Activated T-cell treated with anti-CD3 and anti-CD28 coated beads for 1 hour (primary cell): Measurements from ENCODE around the gene TJAP1.
"Not testable (repeated sequence)": the region's sequence is repeated elsewhere in the genome, so short reads cannot be mapped to it uniquely, and the experiment has no call there.

Experiments used
- DNase-seq: peaks from one replicate; pipeline ENCODE4 v3.0.0-alpha.2; 2020; ENCODE audit warnings: low read depth

TJAP1 gene

GRCh38 chr6:43481591-43482236 lies 4.3 kb downstream of the TJAP1 start:
- no peak for DNase-seq

GRCh38 chr6:43488667-43489276 lies 11.4 kb downstream of the TJAP1 start:
- DNase-seq: no peak

GRCh38 chr6:43489277-43490072 lies 12.1 kb downstream of the TJAP1 start:
- no peak for DNase-seq

- DNase-seq: no peak
Observed at GRCh38 chr6:43490523-43490939, 13.2 kb downstream of the TJAP1 start.

DNA sequence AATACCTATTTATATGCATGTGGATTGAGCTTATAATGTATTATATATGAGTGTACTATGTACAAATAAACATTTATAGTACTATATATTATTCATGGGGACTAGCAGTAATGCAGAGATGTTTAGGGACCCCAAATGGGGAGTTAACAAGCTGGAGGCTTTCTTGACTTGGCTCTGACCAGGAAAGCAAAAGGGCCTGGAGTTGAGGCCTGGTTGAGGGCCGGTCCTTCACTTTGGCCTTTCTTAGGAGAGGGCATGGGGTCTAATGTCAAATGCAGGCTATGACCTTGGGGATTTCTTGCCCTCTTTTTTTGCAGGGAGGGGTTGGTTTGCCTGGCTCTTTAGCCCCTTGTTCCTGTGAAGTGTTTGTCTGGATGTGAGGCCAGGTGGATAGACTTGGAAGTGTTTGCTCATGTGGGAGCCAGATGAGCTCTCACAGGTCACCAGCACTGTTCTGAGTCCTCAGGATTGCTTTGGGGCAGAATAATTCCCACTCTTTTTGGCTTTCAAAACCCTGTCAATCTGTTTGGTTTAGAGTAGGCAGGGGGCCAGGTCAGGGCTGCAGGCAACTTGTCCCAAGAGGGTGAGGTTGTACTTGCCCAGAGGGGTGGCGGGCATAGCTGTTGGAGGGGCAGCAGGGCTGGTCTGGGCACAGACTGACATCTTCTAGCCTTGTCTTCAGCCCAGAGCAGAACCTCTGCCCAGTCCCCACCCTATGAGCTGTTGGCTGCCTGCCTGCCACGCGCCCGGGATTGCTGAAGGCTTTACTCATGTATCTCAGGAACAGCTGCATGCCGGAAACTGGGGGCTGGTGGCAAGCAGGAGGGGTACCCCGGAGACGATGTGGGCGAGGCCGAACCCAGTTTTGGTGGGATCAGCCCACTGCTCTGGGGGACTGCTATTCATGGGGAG lies 14.6 kb downstream of the TJAP1 start:
- no peak for DNase-seq

- DNase-seq: no peak
Observed at GRCh38 chr6:43492673-43493072, 15.3 kb downstream of the TJAP1 start.

- no peak for DNase-seq
Observed at GRCh38 chr6:43493230-43493629, 15.9 kb downstream of the TJAP1 start.

- DNase-seq: no peak
Observed at GRCh38 chr6:43493833-43494232, 16.5 kb downstream of the TJAP1 start.

DNA sequence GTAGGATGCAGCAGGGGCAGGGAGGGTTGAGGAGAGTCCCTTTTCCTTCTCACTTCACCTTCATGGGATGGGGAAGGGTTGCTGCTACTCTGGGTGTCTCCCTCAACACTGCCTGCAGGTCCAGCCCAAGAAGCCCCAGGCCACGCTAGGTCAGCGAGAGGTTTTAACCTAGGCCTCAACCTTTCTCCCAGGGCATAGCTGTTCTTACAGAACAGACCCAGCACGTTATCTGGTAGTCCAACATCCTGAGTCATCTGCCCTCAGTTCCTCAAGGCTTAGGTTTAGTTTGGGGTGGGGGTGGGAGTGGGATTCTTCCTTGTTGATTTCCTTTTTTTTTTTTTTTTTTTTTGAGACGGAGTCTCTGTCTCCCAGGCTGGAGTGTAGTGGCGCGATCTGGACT lies 17.0 kb downstream of the TJAP1 start:
- DNase-seq: no peak

DNA sequence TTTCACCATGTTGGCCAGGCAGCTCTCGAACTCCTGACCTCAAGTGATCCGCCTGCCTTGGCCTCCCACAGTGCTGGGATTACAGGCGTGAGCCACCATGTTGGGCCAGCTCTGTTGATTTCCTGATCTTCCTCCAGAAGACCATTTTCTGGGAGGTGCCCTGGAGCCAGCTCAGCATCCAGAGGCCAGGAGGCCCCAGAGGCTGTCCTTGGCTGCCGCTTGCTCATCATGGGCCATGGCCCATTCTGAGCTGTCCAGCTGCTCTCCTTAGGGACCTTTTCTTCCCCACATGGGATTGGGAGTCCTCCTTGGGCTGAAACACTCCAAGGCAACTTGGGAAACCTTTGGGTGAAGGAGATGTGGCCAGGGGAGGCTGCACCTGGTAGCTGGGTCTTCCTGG lies 17.4 kb downstream of the TJAP1 start:
- DNase-seq: no peak

DNA sequence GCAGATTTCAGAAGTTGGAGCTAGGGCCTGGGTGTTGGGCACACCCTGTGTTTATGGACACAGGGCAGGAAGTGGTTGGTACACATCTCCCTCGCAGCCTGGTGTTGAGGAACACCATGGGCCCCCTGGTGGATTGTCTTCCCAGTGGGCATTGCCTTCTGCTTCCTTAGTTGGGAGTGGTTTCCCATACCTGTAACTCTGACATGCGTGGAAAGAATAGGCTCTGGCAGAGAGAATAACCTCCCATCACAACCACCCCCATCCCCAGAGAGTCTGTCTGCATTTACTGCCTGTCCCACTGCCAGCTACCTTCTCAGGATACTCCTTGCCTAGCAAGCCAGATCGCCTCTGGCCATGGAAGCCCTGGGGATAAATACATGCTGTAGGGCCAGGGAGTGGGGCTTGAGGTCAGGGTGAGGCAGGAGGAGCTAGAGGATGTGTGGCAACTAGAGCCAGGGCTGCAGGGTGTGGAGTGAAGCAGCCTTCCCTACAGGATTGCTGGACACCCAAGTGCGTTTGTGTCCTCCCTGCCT lies 18.1 kb downstream of the TJAP1 start:
- DNase-seq: no peak

- DNase-seq: no peak
Observed at GRCh38 chr6:43496370-43497128, 19.2 kb downstream of the TJAP1 start.

DNA sequence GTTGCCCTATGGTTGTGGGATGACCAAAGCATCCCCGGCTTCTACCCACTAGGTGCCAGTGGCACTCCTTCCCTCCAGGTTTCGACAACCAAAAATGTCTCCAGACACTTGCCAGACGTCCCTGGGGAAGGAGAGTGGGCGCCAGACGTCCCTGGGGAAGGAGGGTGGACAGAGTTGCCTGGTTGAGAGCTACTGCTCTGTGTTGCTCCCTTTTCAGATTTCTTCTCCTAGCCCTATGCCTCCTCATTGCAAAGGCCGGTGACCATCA lies 19.7 kb downstream of the TJAP1 start:
- no peak for DNase-seq

- no peak for DNase-seq
Observed at GRCh38 chr6:43497689-43498088, 20.3 kb downstream of the TJAP1 start.

GRCh38 chr6:43498291-43498690 lies 20.9 kb downstream of the TJAP1 start:
- DNase-seq: not testable (repeated sequence)

- no peak for DNase-seq
Observed at GRCh38 chr6:43499028-43499815, 21.9 kb downstream of the TJAP1 start.

DNA sequence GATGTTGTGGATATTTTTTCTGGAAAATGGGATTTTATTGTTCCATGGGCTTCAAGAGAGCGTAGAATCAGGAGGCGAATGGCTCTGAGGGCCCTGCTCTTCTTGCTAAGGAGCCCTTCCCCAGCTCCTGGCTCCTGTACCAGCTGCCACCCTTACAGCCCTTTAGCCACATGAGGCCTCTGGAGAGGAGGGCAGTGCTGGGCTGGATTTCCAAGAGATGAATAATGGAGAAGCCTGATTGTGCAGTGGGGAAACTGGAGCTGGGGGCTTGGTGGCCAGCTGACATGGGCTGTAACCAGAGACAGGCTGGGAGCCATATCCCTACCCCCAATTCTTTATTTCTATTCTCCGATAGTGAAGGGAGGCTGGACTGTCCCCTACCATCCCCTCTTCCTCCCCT lies 23.6 kb downstream of the TJAP1 start:
- no peak for DNase-seq

DNA sequence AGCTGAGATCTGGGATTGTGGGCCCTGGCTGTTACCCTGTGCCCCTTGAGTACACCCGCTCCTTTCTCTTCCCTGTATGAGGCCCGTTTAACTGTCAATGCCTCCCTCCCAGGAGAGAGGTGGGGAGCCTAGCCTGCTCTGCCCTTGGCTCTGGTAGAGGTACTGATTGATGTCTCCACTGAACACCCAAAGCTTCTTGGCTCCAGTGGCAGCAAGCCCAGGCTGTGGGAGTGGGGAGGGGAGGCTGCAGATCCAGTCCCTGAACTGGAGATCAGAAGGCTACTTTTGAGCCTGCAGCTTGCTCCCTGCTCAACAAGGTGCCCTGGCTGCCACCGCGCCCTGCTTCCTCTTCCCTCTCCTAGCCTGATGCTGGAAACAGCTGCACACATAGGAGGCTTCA lies 25.3 kb downstream of the TJAP1 start:
- DNase-seq: no peak

DNA sequence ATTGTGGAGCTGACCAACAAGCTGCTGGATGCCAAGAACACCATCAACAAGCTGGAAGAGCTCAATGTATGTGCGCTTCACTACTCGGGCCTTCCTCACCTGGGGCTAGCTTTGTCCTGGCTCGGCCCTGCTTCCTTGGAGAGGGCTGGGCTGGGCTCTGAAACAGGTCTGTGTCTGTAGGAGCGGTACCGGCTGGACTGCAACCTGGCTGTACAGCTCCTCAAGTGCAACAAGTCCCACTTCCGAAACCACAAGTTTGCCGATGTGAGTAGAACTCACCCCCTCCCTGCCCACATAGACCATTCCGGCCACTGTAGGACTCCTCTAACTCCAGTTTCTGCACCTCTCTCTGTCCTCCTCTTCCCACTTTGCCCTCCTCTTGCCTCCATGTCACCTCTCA lies 26.1 kb downstream of the TJAP1 start:
- DNase-seq: no peak

- DNase-seq: no peak
Observed at GRCh38 chr6:43504756-43505593, 27.6 kb downstream of the TJAP1 start.
